ENCODE measurements around the gene GNB5.
"Not testable (repeated sequence)": the region's sequence is repeated elsewhere in the genome, so short reads cannot be mapped to it uniquely, and the experiment has no call there.

The GNB5 gene

GRCh38 chr15:52086011-52086786 lies 105.0 kb downstream of the GNB5 start:
- no peak for DNase-seq

- no peak for DNase-seq
These were observed 105.9 kb downstream of the GNB5 start for GRCh38 chr15:52085299-52085698.

GRCh38 chr15:52083603-52084002 lies 107.6 kb downstream of the GNB5 start:
- no peak for DNase-seq

GRCh38 chr15:52083037-52083359 lies 108.2 kb downstream of the GNB5 start:
- DNase-seq: not testable (repeated sequence)

DNA sequence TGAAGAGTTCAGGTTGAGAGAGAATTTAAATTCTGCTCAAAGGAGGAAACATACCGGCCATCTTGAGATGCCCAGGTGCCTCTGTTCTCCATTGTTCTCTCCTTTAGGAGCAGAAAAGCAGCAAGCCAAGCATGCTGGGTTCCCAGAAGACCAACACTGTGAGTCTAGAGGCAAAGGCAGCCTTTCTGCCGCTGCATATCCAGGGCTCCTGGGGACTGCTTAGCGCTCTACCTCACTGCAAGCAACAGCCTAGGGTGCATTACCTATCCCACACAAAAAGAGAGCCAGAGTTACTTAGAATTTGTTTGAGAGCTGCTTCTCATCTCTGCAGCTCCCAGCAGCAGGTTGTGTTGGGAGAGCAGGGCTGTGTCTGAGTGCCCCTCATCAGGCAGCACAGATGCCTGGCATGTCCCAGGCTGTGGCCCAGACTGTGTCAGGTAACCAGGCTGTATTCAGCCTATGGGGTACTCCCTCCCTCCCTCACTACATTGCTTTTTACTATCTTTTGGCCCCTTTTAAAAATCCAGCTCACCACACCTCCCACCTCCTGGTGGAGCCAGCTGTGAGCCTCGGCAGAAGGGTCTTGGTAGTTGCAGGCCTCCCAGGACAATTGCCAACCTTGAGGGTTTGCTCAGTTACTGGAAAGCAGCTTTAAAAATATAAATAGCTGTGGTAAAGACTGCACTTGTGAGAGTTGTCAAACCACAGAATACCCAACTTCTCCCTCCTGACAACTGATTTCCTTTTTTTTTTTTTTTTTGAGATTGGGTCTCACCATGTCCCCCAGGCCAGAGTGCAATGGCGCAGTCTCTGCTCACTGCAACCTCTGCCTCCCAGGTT lies 108.8 kb downstream of the GNB5 start:
- no peak for DNase-seq

- DNase-seq: no peak
These were observed 110.3 kb downstream of the GNB5 start for GRCh38 chr15:52080706-52081392.

GRCh38 chr15:52080031-52080430 lies 111.2 kb downstream of the GNB5 start:
- no peak for DNase-seq

DNA sequence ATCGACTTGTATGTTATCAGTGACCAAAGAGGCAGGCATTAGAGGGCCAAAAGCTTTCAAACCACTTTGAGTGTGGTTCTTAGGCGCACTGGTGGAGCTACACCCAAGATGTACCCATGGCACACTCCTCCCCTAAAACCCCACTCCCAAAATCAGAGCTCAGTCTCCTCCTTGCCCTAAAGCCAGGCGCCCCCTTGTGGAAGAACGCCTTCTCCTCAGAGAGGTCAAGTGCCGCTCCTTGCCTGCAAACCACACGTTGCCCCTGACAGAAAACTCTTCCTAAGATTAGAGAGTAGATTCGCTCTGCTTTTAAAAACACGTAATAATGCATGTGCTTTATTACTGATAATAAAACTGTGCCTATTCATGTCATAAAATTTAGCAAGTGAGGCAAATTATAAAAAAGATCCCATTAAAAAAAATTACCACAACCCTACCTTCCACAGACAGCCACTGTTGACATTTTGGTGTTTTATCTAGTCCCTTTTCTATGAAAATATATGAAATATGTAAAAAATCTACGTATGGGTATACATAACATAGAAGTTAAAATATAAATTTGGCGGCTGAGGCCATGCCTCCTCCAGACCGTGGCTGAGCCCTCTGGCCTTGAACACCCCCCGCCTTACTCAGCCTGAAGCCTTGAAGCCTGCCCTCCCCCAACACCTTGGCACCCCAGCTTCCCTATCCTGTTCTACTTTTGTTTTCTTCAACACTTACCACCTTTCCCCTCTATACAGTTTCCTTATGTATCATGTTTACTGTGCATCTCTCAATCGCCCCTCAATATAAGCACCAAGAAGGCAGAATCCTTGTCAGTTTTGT lies 112.1 kb downstream of the GNB5 start:
- peak; percentile 87 for DNase-seq

DNA sequence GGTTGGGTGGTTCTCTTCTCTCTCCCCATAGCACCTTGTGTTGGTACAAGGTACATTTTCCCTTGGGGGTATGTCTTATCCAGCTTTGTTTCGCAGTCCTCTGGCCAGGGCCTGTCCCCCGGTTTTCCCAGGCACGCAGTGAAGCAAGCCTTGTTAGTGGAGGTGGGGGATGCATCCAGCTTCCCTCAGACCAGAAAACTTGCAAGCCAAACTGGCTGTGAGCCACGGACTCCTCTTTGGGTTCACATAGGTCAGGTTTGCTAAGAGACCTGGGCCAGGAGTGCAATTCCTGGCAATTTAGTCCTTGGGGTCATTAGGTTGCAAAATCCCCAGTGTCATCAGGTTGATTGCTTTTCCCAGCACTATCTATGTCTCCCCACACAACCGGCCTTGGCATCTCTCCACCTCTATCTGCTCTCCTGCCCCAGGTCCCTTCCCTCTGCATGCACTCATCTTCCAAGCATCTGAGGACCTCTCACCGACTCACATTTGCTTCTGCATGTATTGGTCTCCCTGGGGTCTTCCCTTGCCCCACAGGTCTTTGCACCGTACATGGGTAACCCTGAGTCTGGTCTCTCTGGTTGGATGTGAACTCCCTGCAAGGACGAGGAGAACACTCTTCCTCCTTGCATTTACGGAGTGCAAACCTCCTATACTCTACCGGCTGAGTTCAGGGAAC lies 112.9 kb downstream of the GNB5 start:
- DNase-seq: no peak

DNA sequence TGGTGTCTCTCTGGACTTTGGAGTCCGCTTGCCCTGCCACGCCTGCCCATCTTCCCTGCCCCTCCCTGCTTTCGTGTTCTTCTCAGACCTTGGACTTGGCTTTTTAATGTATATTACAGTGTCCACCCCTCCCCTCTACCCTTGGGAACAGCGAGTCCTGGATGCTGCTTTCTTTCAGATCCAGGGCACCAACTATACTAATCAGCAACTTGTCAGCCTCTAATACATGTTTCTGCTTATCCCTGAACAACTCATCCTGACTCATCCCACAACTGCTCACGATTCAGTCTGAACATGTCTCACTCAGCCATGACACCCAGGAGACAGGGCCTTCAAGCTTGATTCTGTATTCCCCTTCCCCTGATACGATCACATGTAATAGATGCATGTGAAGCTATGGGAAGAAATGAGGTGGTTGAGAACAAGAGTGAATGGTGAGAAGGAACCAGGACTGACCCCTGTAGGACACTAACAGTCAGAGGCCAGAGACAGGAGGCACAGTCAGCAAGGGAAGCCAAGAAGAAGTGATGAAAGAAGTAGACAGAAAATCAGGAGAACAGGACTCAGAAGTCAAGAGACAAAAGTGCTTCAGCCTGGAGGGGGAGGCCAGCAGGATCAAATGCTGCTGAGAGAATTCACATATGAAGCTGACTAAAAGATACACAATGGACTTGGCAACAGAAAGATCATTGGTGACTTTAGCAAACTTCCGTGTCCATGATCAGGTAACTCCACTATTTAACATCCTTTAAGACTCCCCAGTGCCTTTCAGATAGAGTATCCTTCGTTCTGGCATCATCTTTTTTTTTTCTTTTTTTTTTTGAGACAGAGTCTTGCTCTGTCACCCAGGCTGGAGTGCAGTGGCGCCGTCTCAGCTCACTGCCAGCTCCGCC lies 114.1 kb downstream of the GNB5 start:
- DNase-seq: no peak

DNA sequence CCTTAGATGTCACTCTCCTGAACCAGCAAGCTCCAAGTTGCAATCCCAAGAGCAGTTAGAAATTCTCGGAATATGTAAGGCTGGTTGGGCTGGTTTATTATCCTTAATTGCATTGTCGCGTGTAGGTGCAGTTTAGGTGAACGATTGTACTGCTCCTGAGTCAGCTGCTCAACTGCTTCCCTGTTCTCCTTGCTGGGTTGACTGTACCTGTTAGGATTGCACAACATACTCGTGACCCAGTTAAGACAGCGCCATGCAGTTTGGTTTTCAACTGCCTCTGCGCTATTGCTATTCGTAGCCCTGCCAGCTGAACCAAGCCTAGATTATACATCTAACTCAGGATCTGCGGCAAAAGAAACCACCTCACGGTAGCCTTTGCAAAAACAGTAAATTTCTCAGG lies 119.6 kb downstream of the GNB5 start:
- DNase-seq: no peak

GRCh38 chr15:52069559-52069958 lies 121.6 kb downstream of the GNB5 start:
- DNase-seq: no peak

DNA sequence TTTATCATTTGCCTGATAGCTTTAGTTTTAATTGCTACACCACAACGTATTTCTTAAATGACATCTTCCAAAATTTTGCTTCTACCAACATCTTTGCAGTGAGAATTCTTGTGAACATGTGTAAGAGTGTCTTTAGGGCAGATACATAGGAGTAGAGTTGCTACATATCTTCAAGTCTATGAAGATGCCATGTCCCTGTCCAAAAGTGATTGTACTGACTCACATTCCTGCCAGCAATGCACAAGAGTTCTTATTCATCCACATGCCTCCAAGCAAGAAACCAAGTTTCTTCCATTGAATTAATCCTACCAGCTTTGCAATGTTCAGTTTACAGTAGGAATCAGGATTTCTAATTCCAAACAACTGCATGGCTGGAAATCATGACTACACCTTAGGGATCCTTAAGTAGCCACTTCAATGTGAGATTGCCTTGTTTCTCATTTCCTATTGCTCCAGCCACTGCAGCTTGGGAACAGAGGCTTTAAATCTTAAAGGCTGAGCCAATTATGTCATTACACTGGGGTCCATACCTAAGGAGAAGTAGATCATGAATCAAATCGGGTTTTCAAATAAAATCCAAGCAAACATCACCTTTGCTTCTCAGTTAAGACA lies 123.1 kb downstream of the GNB5 start:
- no peak for DNase-seq

DNA sequence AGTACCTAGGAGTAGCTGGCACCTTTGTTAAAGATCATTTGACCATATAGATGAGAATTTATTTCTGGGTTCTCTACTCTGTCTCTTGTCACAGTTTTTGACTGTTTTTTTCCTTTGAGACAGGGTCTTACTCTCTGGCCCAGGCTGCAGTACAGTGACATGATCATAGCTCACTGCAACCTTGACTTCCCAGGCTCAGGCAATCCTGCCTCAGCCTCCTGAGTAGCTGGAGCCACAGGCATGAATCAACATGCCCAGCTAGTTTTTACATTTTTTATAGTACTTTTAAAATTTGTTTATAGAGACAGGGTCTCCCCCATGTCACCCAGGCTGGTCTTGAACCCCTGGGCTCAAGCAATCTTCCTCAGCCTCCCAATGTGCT lies 123.7 kb downstream of the GNB5 start:
- DNase-seq: no peak

DNA sequence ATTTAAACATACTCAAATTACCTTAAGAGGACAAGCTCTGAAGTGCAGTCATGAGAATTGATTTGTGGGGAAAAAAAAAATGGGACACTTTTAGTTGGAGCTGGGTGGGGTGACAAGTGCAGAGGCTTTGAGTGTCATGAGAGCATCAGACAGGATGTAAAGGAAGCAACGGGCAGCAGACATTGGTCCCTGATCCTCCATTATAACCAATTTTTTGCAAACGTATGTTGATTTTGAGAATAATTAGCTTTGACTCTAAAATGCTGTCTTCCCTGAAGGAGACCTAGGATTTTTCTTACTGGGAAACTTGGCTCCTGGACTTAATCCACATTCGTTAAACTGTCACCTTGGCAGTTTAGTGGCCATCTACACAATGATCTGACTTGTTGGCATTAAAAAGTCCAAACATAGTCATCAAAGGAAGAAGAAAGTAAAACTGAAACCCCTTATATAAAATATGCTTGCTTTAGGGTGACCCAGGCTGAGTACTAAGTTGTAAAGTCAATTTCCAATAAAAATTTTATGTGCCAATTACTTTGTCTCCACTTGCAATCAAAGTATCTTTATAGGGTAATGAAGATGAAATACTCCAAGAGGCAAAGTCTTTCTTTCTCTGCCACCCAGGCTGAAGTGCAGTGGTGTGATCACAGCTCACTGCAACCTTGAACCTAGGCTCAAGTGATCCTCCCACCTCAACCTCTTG lies 124.2 kb downstream of the GNB5 start:
- no peak for DNase-seq

All from activated CD8-positive, alpha-beta memory T cell treated with anti-CD3 and anti-CD28 coated beads, Interleukin-2, amount 50 U/mL, for 4 hours (primary cell).